ENCODE data around the gene CNTN2. TPM values are rescaled to one million over a fixed set of nuclear protein-coding genes. Genes with fewer than 3 reads are reported as not detected.

The CNTN2 gene
- total RNA-seq, 4 donors from 2014 or later: 1.4 to 6.7 (median 1.8) TPM

Other genes with a start within 250 kb of the CNTN2 start
- 10 to 100 TPM; 11.3 to 48.8 (median 13.4) TPM for gene NFASC, start 172.3 kb upstream of the CNTN2 start, total RNA-seq
- gene TMEM81, start 41.2 kb downstream of the CNTN2 start, total RNA-seq: 1 to 10 TPM in 2 of 4 donors, not detected in 2; 2.9 to 3.7 TPM
- 10 to 100 TPM in 2 of 4 donors, 1 to 10 TPM in 2; 4.0 to 15.6 (median 10.2) TPM for gene RBBP5, start 78.8 kb downstream of the CNTN2 start, total RNA-seq
- 1 to 10 TPM; 2.2 to 9.8 (median 6.5) TPM for gene DSTYK, start 168.5 kb downstream of the CNTN2 start, total RNA-seq
- 1 to 10 TPM in 2 of 4 donors, under 1 TPM in 1, not detected in 1; 0.80 to 1.2 (median 1.1) TPM for gene TMCC2, start 184.7 kb downstream of the CNTN2 start, total RNA-seq